ENCODE measurements around the gene SCGB1A1. TPM values are rescaled to one million over a fixed set of nuclear protein-coding genes. Genes with fewer than 3 reads are reported as not detected.

The SCGB1A1 gene
- total and polyA plus RNA-seq, 9 donors = 1.8 to 11.6 TPM; not detected in 7

GRCh38 chr11:62404435-62404834 is 14.4 kb upstream of the SCGB1A1 start:
- 96 to 97% (median 96%) methylated on average over 6 of the region's 6 CpGs for WGBS, 3 donors
- Histone ChIP-seq H3K9me3 (no peaks in the 10 kb centered on the region), H3K36me3 (no peaks in the 10 kb centered on the region), H3K27me3 (no peaks in the 10 kb centered on the region), H3K27ac (no peak overlapping the region), H3K4me1 (ENCODE audit: insufficient read depth) (peaks cover 31% of the 10 kb centered on the region), H3K4me3 (no peak overlapping the region)
- TF ChIP-seq EP300 (IDR thresholded peaks at IDR 0.05) (no peak), CTCF (IDR thresholded peaks at IDR 0.05) (no peak), POLR2A (IDR thresholded peaks at IDR 0.05) (no peak)
- DNase-seq = no peak
- intact Hi-C loops (cut with DNase I) = no loop called here

- Histone ChIP-seq H3K4me3 (no peak overlapping the region), H3K27ac (no peak overlapping the region), H3K9me3 (no peaks in the 10 kb centered on the region), H3K36me3 (no peaks in the 10 kb centered on the region), H3K27me3 (no peaks in the 10 kb centered on the region), H3K4me1 (ENCODE audit: insufficient read depth) (peaks cover 26% of the 10 kb centered on the region)
- TF ChIP-seq CTCF (IDR thresholded peaks at IDR 0.05) (no peak), POLR2A (IDR thresholded peaks at IDR 0.05) (no peak), EP300 (IDR thresholded peaks at IDR 0.05) (no peak)
- no peak for DNase-seq
- intact Hi-C loops (cut with DNase I) = no loop called here
- WGBS, 3 donors = 83 to 93% (median 89%) methylated on average over 5 of the region's 5 CpGs
Measured at GRCh38 chr11:62404901-62405300, 13.9 kb upstream of the SCGB1A1 start.

GRCh38 chr11:62406034-62406433 is 12.8 kb upstream of the SCGB1A1 start:
- Histone ChIP-seq H3K36me3 (no peaks in the 10 kb centered on the region), H3K27ac (peak overlapping the region in 1 of 2 donors; percentile 51), H3K4me3 (no peak overlapping the region), H3K4me1 (ENCODE audit: insufficient read depth) (peaks cover 16% of the 10 kb centered on the region), H3K9me3 (no peaks in the 10 kb centered on the region), H3K27me3 (no peaks in the 10 kb centered on the region)
- 34 to 43% (median 36%) methylated on average over 4 of the region's 4 CpGs for WGBS, 3 donors
- intact Hi-C loops (cut with DNase I) = no loop called here
- DNase-seq = no peak
- TF ChIP-seq EP300 (IDR thresholded peaks at IDR 0.05) (no peak), POLR2A (IDR thresholded peaks at IDR 0.05) (no peak), CTCF (IDR thresholded peaks at IDR 0.05) (no peak)

- no peaks in the 10 kb centered on the region for H3K4me1 ChIP-seq (ENCODE audit: insufficient read depth)
- TF ChIP-seq POLR2A (IDR thresholded peaks at IDR 0.05) (no peak), EP300 (IDR thresholded peaks at IDR 0.05) (no peak), CTCF (IDR thresholded peaks at IDR 0.05) (no peak)
- H3K27me3 ChIP-seq = no peaks in the 10 kb centered on the region
- intact Hi-C loops (cut with DNase I) = no loop called here
- H3K4me3 ChIP-seq = no peak overlapping the region
- H3K36me3 ChIP-seq = no peaks in the 10 kb centered on the region
- 86 to 94% (median 90%) methylated on average over 8 of the region's 8 CpGs for WGBS, 3 donors
- no peak for DNase-seq
- no peaks in the 10 kb centered on the region for H3K9me3 ChIP-seq
- no peak overlapping the region for H3K27ac ChIP-seq
Measured at GRCh38 chr11:62409831-62410230, 9.0 kb upstream of the SCGB1A1 start.

Measured in ovary (tissue), 9 donors.